IMR-90 (cell line): ENCODE measurements around the gene TMEM131.

Experiments
- BHLHE40 ChIP-seq: fragments of 150-350 bp; IDR thresholded peaks from 2 replicates; pipeline ENCODE4 v1.6.1; 2016; ENCODE audit warnings: mild to moderate bottlenecking, low read depth, low read length
- CEBPB ChIP-seq: IDR thresholded peaks from 2 replicates; pipeline ENCODE4 v1.6.1; 2012; ENCODE audit warnings: low read depth, low read length, improper control_type of control experiment
- MAZ ChIP-seq: IDR thresholded peaks from 2 replicates; pipeline ENCODE4 v1.6.1; 2012; ENCODE audit warnings: low read depth, mild to moderate bottlenecking, low read length, improper control_type of control experiment, moderate library complexity, borderline replicate concordance
- NFE2L2 ChIP-seq: fragments of 150-350 bp; IDR thresholded peaks from 2 replicates; pipeline ENCODE4 v1.6.1; 2016; ENCODE audit warnings: low read depth, mild to moderate bottlenecking, low read length
- POLR2A ChIP-seq: IDR thresholded peaks from 2 replicates; pipeline ENCODE4 v1.6.1; 2012; ENCODE audit warnings: mild to moderate bottlenecking, low read depth, low read length
- RAD21 ChIP-seq: IDR thresholded peaks from 2 replicates; pipeline ENCODE4 v1.6.1; 2012; ENCODE audit warnings: low read length, improper control_type of control experiment
- RCOR1 ChIP-seq: IDR thresholded peaks from 2 replicates; pipeline ENCODE4 v1.6.1; 2012; ENCODE audit warnings: mild to moderate bottlenecking, low read length, improper control_type of control experiment; ENCODE audit not compliant: insufficient replicate concordance
- RFX5 ChIP-seq: IDR thresholded peaks from 2 replicates; pipeline ENCODE4 v1.8.0; 2012; ENCODE audit warnings: low read depth, mild to moderate bottlenecking, low read length, moderate library complexity
- TF ChIP-seq, protein P1 (sequence below): conservative IDR thresholded peaks from 2 replicates; pipeline ENCODE4 v1.5.1; 2012; ENCODE audit warnings: mild to moderate bottlenecking, low read depth, low read length, improper control_type of control experiment
- TF ChIP-seq, protein P2 (sequence below): fragments of 150-350 bp; IDR thresholded peaks from 2 replicates; pipeline ENCODE4 v1.6.1; 2016; ENCODE audit warnings: low read depth, mild to moderate bottlenecking, low read length, moderate library complexity, borderline replicate concordance

GRCh38 chr2:97999536-97999935 is 3.8 kb upstream of the TMEM131 start:
- no peak for TF ChIP-seq BHLHE40
- TF ChIP-seq MAZ = no peak
- TF ChIP-seq, protein P1, sequence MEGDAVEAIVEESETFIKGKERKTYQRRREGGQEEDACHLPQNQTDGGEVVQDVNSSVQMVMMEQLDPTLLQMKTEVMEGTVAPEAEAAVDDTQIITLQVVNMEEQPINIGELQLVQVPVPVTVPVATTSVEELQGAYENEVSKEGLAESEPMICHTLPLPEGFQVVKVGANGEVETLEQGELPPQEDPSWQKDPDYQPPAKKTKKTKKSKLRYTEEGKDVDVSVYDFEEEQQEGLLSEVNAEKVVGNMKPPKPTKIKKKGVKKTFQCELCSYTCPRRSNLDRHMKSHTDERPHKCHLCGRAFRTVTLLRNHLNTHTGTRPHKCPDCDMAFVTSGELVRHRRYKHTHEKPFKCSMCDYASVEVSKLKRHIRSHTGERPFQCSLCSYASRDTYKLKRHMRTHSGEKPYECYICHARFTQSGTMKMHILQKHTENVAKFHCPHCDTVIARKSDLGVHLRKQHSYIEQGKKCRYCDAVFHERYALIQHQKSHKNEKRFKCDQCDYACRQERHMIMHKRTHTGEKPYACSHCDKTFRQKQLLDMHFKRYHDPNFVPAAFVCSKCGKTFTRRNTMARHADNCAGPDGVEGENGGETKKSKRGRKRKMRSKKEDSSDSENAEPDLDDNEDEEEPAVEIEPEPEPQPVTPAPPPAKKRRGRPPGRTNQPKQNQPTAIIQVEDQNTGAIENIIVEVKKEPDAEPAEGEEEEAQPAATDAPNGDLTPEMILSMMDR = no peak
- no peak for TF ChIP-seq RFX5
- no peak for TF ChIP-seq POLR2A
- TF ChIP-seq, protein P2, sequence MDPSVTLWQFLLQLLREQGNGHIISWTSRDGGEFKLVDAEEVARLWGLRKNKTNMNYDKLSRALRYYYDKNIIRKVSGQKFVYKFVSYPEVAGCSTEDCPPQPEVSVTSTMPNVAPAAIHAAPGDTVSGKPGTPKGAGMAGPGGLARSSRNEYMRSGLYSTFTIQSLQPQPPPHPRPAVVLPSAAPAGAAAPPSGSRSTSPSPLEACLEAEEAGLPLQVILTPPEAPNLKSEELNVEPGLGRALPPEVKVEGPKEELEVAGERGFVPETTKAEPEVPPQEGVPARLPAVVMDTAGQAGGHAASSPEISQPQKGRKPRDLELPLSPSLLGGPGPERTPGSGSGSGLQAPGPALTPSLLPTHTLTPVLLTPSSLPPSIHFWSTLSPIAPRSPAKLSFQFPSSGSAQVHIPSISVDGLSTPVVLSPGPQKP = no peak
- TF ChIP-seq NFE2L2 = no peak
- no peak for TF ChIP-seq RAD21
- TF ChIP-seq CEBPB = no peak
- TF ChIP-seq RCOR1 = no peak
